Endothelial cell of umbilical vein (primary cell): ENCODE results near the gene CTIF. TPM values are rescaled to one million over a fixed set of nuclear protein-coding genes. Genes with fewer than 3 reads are reported as not detected.

ENCODE experiments used
- BruUV-seq: library from RNA; stranded (reverse); fragments of 400-500 nt; replicated peaks from 2 replicates; lab custom pipeline; 2021; lab: Mats Ljungman, UMichigan
- CTCF ChIA-PET: fragments of 300-600, 350-600 bp; sonication (Branson Sonifier 250); formaldehyde crosslinking; loops from one replicate; lab custom pipeline; 2021; ENCODE audit warnings: antibody characterized with exemption, inconsistent platforms; lab: Charles Lee
- POLR2A ChIA-PET: fragments of 300-600, 350-600 bp; sonication (Branson Sonifier 250); formaldehyde crosslinking; loops from one replicate; lab custom pipeline; 2021; ENCODE audit warnings: antibody characterized with exemption, inconsistent platforms; lab: Charles Lee
- DNase-seq: peaks from one replicate; pipeline ENCODE4 v3.0.0-alpha.2; 2011; ENCODE audit warnings: low read depth, low spot score
- FAIRE-seq: peaks from 2 replicates; lab custom pipeline; 2011; peaks lifted over from hg19 to GRCh38; lab: Jason Lieb, UNC
- H2AFZ ChIP-seq: 2 replicates; pipeline ENCODE4 v1.6.0; 2012; ENCODE audit warnings: low read depth, low read length, control low read depth, inconsistent platforms
- H3K27ac ChIP-seq: 2 replicates; pipeline ENCODE4 v1.5.1; 2011; ENCODE audit warnings: low read depth, mild to moderate bottlenecking, control low read depth, low read length, moderate library complexity; ENCODE audit not compliant: insufficient read depth
- H3K27me3 ChIP-seq, 2 experiments: 2 replicates each; pipeline versions ENCODE4 v1.6.0 to v1.6.1; 2011; ENCODE audit warnings: low read length in 2 of 2, mixed read lengths in 1 of 2; ENCODE audit not compliant: control insufficient read depth in 2 of 2, insufficient read depth in 2 of 2
- H3K36me3 ChIP-seq, 2 experiments: 2 replicates in 1 of 2; 3 replicates in 1 of 2; pipeline ENCODE4 v1.5.1; 2011; ENCODE audit warnings: low read length in 2 of 2, mild to moderate bottlenecking in 1 of 2, moderate library complexity in 1 of 2; ENCODE audit not compliant: control insufficient read depth in 2 of 2, insufficient read depth in 2 of 2; ENCODE audit errors: extremely low read depth in 1 of 2
- H3K4me1 ChIP-seq: 3 replicates; pipeline ENCODE4 v1.5.1; 2011; ENCODE audit warnings: mild to moderate bottlenecking, low read length; ENCODE audit not compliant: control insufficient read depth, insufficient read depth; ENCODE audit errors: extremely low read depth
- H3K4me2 ChIP-seq: 2 replicates; pipeline ENCODE4 v1.6.1; 2011; ENCODE audit warnings: low read length, control low read depth, mixed read lengths; ENCODE audit not compliant: insufficient read depth
- H3K4me3 ChIP-seq, 3 experiments: fragments of 200-600 bp in 1 of 3; sonication (generic), shearing (Covaris generic) in 1 of 3; replicated peaks in 1 of 3; 2 replicates each; pipeline ENCODE4 v1.5.1; 2011 to 2016; ENCODE audit warnings: control low read depth in 3 of 3, low read length in 3 of 3, mild to moderate bottlenecking in 2 of 3, inconsistent platforms in 1 of 3, low read depth in 1 of 3, moderate library complexity in 1 of 3; ENCODE audit not compliant: insufficient read depth in 1 of 3
- H3K79me2 ChIP-seq: 2 replicates; pipeline ENCODE4 v1.6.0; 2012; ENCODE audit warnings: low read length, inconsistent platforms; ENCODE audit not compliant: control insufficient read depth, insufficient read depth
- H3K9ac ChIP-seq: replicated peaks from 2 replicates; pipeline ENCODE3; 2011; ENCODE audit warnings: low read length, control low read depth; ENCODE audit not compliant: insufficient read depth; ENCODE audit errors: extremely low read depth
- H3K9me1 ChIP-seq: replicated peaks from 3 replicates; pipeline ENCODE4 v1.6.0; 2011; ENCODE audit warnings: mild to moderate bottlenecking, low read length; ENCODE audit not compliant: control insufficient read depth, insufficient read depth; ENCODE audit errors: extremely low read depth
- H3K9me3 ChIP-seq: replicated peaks from 2 replicates; pipeline ENCODE4 v1.5.1; 2012; ENCODE audit warnings: low read length, inconsistent platforms; ENCODE audit not compliant: control insufficient read depth, insufficient read depth
- H4K20me1 ChIP-seq: replicated peaks from 2 replicates; pipeline ENCODE3; 2011; ENCODE audit warnings: mild to moderate bottlenecking, low read length; ENCODE audit not compliant: control insufficient read depth, insufficient read depth; ENCODE audit errors: extremely low read depth
- EZH2 ChIP-seq: IDR thresholded peaks from 2 replicates; pipeline ENCODE4 v1.6.1; 2012; ENCODE audit warnings: borderline replicate concordance, low read depth, mild to moderate bottlenecking, moderate library complexity, low read length, inconsistent platforms; ENCODE audit not compliant: severe bottlenecking
- FOS ChIP-seq: IDR thresholded peaks from 2 replicates; pipeline ENCODE4 v1.6.1; 2011; ENCODE audit warnings: mild to moderate bottlenecking, low read length, moderate library complexity, borderline replicate concordance; ENCODE audit not compliant: insufficient read depth
- GATA2 ChIP-seq: IDR thresholded peaks from 2 replicates; pipeline ENCODE4 v1.7.0; 2011; ENCODE audit warnings: low read depth, mild to moderate bottlenecking, moderate library complexity, mixed read lengths, low read length; ENCODE audit not compliant: insufficient read length, insufficient read depth
- JUN ChIP-seq: IDR thresholded peaks from 2 replicates; pipeline ENCODE4 v1.6.1; 2011; ENCODE audit warnings: borderline replicate concordance, low read depth; ENCODE audit not compliant: insufficient read length, insufficient read depth
- MYC ChIP-seq: IDR thresholded peaks from one replicate; pipeline ENCODE4 v1.6.1; 2011; ENCODE audit warnings: mild to moderate bottlenecking, low read depth, low read length
- POLR2A ChIP-seq: IDR thresholded peaks from 2 replicates; pipeline ENCODE4 v1.6.1; 2012; ENCODE audit warnings: low read depth, mild to moderate bottlenecking, control low read depth, low read length
- POLR2AphosphoS5 ChIP-seq: IDR thresholded peaks from 2 replicates; pipeline ENCODE4 v1.6.1; 2012; ENCODE audit warnings: low read depth, mild to moderate bottlenecking, control low read depth, low read length, moderate library complexity; ENCODE audit not compliant: insufficient read depth
- dilution Hi-C: fragments of 300-500 bp; cut with MboI; formaldehyde crosslinking; loops from one replicate; pipeline ENCODE4 v1.15.0; 2019; ENCODE audit warnings: low sequenced_read_pairs; ENCODE audit not compliant: extremely low pct_ligation_motif_present
- intact Hi-C: fragments of 100-400 bp; cut with micrococcal nuclease; formaldehyde crosslinking; loops from one replicate; pipeline ENCODE4 v1.10.0; 2022
- polyA plus RNA-seq, 4 experiments: library from polyadenylated mRNA; depleted of rRNA in 3 of 4; stranded (reverse) in 3 of 4; unstranded in 1 of 4; fragments of >200 nt; gene quantifications; 2 replicates each; pipeline versions ENCODE4 v1.2.1 to v1.2.3, GENCODE V29; 2011 to 2012; ENCODE audit warnings: missing spikeins in 1 of 4
- total RNA-seq: library from RNA; stranded (reverse); gene quantifications from 2 replicates; pipeline ENCODE4 v1.2.3, GENCODE V29; 2021
- TF ChIP-seq, protein P1 (sequence below): IDR thresholded peaks from 2 replicates; pipeline ENCODE4 v1.6.1; 2011; ENCODE audit not compliant: insufficient read depth, insufficient read length
- TF ChIP-seq, protein P2 (sequence below), 2 donors: IDR thresholded peaks; 1 replicate in 1 of 2; 2 replicates in 1 of 2; pipeline ENCODE4 v1.5.1; 2011; ENCODE audit warnings: low read length in 2 of 2, mild to moderate bottlenecking in 2 of 2, moderate library complexity in 2 of 2, control low read depth in 1 of 2, inconsistent platforms in 1 of 2, low read depth in 1 of 2; ENCODE audit not compliant: insufficient read depth in 1 of 2; ENCODE audit errors: extremely low read depth in 1 of 2

CTIF gene
- total and polyA plus RNA-seq, 2 donors (not counting 3 experiments of a cell fraction or from before 2014, with no cell fraction given): 20.9 to 57.7 TPM

DNA sequence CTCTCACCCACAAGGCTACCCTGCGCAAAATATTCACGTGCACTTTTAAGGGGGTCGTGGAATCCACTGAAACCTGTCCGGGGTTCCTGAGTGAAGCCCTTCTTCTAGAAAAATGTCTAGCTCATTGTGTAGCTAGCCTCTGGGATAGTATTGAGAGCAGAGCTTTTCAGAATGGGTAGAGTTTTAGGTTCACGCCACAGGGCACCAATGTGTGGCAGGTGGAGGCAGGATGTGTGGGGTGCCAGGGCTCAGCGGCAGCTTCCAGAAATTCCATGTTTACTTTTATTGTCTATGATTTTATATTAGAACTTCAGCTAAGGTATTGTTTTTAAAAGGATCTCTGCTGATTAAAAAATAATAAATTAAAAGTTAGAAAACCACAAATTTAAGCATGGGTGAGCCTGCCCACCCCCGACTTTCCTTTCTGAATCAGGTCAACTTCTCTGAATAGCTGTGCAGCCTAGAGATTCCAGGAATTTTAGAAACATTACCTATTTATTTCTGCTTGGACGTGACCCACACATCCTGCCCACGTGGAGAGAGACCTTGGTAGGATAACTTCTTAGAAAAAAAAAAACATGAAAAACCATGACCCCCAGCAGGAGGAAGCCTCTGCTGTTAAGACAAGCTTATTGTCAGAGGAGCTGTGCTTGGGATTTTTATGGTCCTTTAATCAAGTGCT is 163.7 kb downstream of the CTIF start:
- BruUV-seq: no TSS peak
- Histone ChIP-seq H3K4me1 (no peaks in the 10 kb centered on the region), H3K36me3 (peaks cover 0 to 5% of the 10 kb centered on the region in 2 experiments), H3K4me2 (no peak overlapping the region), H3K9me1 (no peaks in the 10 kb centered on the region), H3K27me3 (no peaks in the 10 kb centered on the region), H3K9me3 (no peaks in the 10 kb centered on the region), H4K20me1 (no peaks in the 10 kb centered on the region), H3K4me3 (no peak overlapping the region), H3K79me2 (no peaks in the 10 kb centered on the region), H3K27ac (no peak overlapping the region), H2AFZ (no peak overlapping the region), H3K9ac (no peak overlapping the region)
- intact Hi-C loops (no loop called here), dilution Hi-C loops (no loop called here)
- CTCF ChIA-PET: interaction anchor here (1.2 to 2.5 kb wide), 5 partner anchors 9 to 340 kb away, joined by 3 to 9 read pairs (median 3); no protein-coding TSS in a partner anchor
- POLR2A ChIA-PET: no interaction called here
- no peak for TF ChIP-seq EZH2
- no peak for TF ChIP-seq POLR2A
- TF ChIP-seq FOS: no peak
- no peak for TF ChIP-seq JUN
- TF ChIP-seq, protein P1, sequence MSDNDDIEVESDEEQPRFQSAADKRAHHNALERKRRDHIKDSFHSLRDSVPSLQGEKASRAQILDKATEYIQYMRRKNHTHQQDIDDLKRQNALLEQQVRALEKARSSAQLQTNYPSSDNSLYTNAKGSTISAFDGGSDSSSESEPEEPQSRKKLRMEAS: no peak
- no peak for TF ChIP-seq MYC
- TF ChIP-seq GATA2: no peak
- no peak for TF ChIP-seq POLR2AphosphoS5
- TF ChIP-seq, protein P2, sequence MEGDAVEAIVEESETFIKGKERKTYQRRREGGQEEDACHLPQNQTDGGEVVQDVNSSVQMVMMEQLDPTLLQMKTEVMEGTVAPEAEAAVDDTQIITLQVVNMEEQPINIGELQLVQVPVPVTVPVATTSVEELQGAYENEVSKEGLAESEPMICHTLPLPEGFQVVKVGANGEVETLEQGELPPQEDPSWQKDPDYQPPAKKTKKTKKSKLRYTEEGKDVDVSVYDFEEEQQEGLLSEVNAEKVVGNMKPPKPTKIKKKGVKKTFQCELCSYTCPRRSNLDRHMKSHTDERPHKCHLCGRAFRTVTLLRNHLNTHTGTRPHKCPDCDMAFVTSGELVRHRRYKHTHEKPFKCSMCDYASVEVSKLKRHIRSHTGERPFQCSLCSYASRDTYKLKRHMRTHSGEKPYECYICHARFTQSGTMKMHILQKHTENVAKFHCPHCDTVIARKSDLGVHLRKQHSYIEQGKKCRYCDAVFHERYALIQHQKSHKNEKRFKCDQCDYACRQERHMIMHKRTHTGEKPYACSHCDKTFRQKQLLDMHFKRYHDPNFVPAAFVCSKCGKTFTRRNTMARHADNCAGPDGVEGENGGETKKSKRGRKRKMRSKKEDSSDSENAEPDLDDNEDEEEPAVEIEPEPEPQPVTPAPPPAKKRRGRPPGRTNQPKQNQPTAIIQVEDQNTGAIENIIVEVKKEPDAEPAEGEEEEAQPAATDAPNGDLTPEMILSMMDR (IDR thresholded peaks at IDR 0.05; ENCODE audit: extremely low read depth in 1 of 2, insufficient read depth in 1 of 2, low read depth in 1 of 2, low read length in 2 of 2): no peak
- FAIRE-seq: no peak
- no peak for DNase-seq
